Body of pancreas (tissue), 4 donors: ENCODE measurements around the gene DYRK1B. TPM values are rescaled to one million over a fixed set of nuclear protein-coding genes. Genes with fewer than 3 reads are reported as not detected.

ENCODE experiments used
- ATAC-seq: fragments of 150-250 bp; one replicate; pipeline ENCODE4 v1.9.1; 2016
- DNase-seq, 4 donors: peaks; one replicate each; pipeline ENCODE4 v3.0.0-alpha.2; 2019
- H3K27ac ChIP-seq, 4 donors: fragments of 200-600 bp; sonication (generic); 1 replicate in 3 of 4; 2 replicates in 1 of 4; pipeline versions ENCODE4 v1.5.1 to v1.6.1; 2016 to 2019; ENCODE audit warnings: mild to moderate bottlenecking in 1 of 4, mixed read lengths in 1 of 4, moderate library complexity in 1 of 4
- H3K27me3 ChIP-seq, 2 donors: fragments of 200-600 bp; sonication (generic); one replicate each; pipeline ENCODE4 v1.6.0; 2016; ENCODE audit warnings: mild to moderate bottlenecking in 1 of 2
- H3K36me3 ChIP-seq, 2 donors: fragments of 200-600 bp; sonication (generic); replicated peaks in 1 of 2; 2 replicates each; pipeline ENCODE4 v1.5.1; 2016; ENCODE audit warnings: low read depth in 2 of 2; ENCODE audit not compliant: insufficient read depth in 1 of 2
- H3K4me1 ChIP-seq: fragments of 200-600 bp; sonication (generic); one replicate; pipeline ENCODE4 v1.6.0; 2016
- H3K4me3 ChIP-seq, 2 donors: fragments of 200-600 bp; sonication (generic); 1 replicate in 1 of 2; 2 replicates in 1 of 2; pipeline ENCODE4 v1.5.1; 2016 to 2019
- H3K9me3 ChIP-seq, 3 donors: fragments of 200-600 bp; sonication (generic); 1 replicate in 2 of 3; 2 replicates in 1 of 3; pipeline ENCODE4 v1.5.1; 2016
- CTCF ChIP-seq, 7 experiments: fragments of 450-650 bp in 4 of 7; fragments of 200-600 bp in 3 of 7; sonication (generic) in 3 of 7; IDR thresholded peaks; one replicate each; pipeline ENCODE4 v1.5.1; 2016 to 2019; ENCODE audit warnings: antibody characterized with exemption in 7 of 7
- POLR2A ChIP-seq, 3 donors: fragments of 450-650 bp; IDR thresholded peaks; one replicate each; pipeline ENCODE4 v1.6.1; 2016; ENCODE audit warnings: antibody characterized with exemption in 3 of 3, mild to moderate bottlenecking in 2 of 3
- WGBS, 2 donors: methylation state at CpG; one replicate each; pipeline ENCODE4 v1.1.5; 2017; 5-methylcytosine and 5-hydroxymethylcytosine counted together
- intact Hi-C: fragments of 100-400 bp; cut with DNase I; formaldehyde crosslinking; loops from one replicate; pipeline ENCODE4 v1.15.1; 2023
- total RNA-seq, 2 donors: library from RNA; depleted of rRNA; stranded (reverse); fragments of >200 nt; gene quantifications; one replicate each; pipeline ENCODE4 v1.1.0, GENCODE V29; 2016

The DYRK1B gene
- total RNA-seq, 2 donors from 2014 or later = 11.9 to 21.1 TPM

GRCh38 chr19:39832341-39833083 lies 1.4 kb downstream of the DYRK1B start:
- ATAC-seq = no peak
- intact Hi-C loops = no loop called here

GRCh38 chr19:39831679-39832078 lies 2.3 kb downstream of the DYRK1B start:
- DNase-seq (no peak), ATAC-seq (no peak)
- no peaks in the 10 kb centered on the region for H3K27me3 ChIP-seq
- H3K27ac ChIP-seq = no peak overlapping the region
- TF ChIP-seq POLR2A (IDR thresholded peaks at IDR 0.05) (no peak), CTCF (IDR thresholded peaks at IDR 0.05) (no peak)
- peaks cover 20% of the 10 kb centered on the region for H3K4me1 ChIP-seq
- peaks cover 11 to 27% of the 10 kb centered on the region in 2 donors for H3K36me3 ChIP-seq
- 86 to 91% methylated on average over 15 to 16 of the region's 16 CpGs for WGBS, 2 donors
- no peaks in the 10 kb centered on the region for H3K9me3 ChIP-seq
- H3K4me3 ChIP-seq = no peak overlapping the region
- intact Hi-C loops = no loop called here

More at GRCh38 chr19:39832341-39833083, 1.4 kb downstream of the DYRK1B start:
- Histone ChIP-seq H3K4me1 (peaks cover 20% of the 10 kb centered on the region), H3K36me3 (peaks cover 14 to 29% of the 10 kb centered on the region in 2 donors), H3K27ac (peak overlapping the region in 3 of 4 donors; percentile 60 to 90 (median 87)), H3K27me3 (no peaks in the 10 kb centered on the region), H3K9me3 (no peaks in the 10 kb centered on the region), H3K4me3 (peak overlapping the region in 1 of 2 donors; percentile 100)
- no peak for DNase-seq
- whole genome bisulfite sequencing, 2 donors = 51 to 60% methylated on average over 5 of the region's 5 CpGs
- TF ChIP-seq POLR2A (IDR thresholded peaks at IDR 0.05) = no peak
- TF ChIP-seq CTCF (IDR thresholded peaks at IDR 0.05) = no peak

- TF ChIP-seq CTCF (IDR thresholded peaks at IDR 0.05) (no peak), POLR2A (IDR thresholded peaks at IDR 0.05) (no peak)
- Histone ChIP-seq H3K27ac (no peak overlapping the region), H3K4me1 (peaks cover 20% of the 10 kb centered on the region), H3K9me3 (no peaks in the 10 kb centered on the region), H3K27me3 (no peaks in the 10 kb centered on the region), H3K36me3 (peaks cover 9 to 22% of the 10 kb centered on the region in 2 donors), H3K4me3 (no peak overlapping the region)
- no peak for ATAC-seq
- intact Hi-C loops = no loop called here
- no peak for DNase-seq
Observed at GRCh38 chr19:39830847-39831246, 3.1 kb downstream of the DYRK1B start.

GRCh38 chr19:39830406-39830805 lies 3.6 kb downstream of the DYRK1B start:
- H3K4me1 ChIP-seq = peaks cover 20% of the 10 kb centered on the region
- no peaks in the 10 kb centered on the region for H3K27me3 ChIP-seq
- intact Hi-C loops = no loop called here
- no peak overlapping the region for H3K27ac ChIP-seq
- ATAC-seq = no peak
- no peaks in the 10 kb centered on the region for H3K9me3 ChIP-seq
- WGBS, 2 donors = 92 to 97% methylated on average over 14 to 18 of the region's 18 CpGs
- TF ChIP-seq POLR2A (IDR thresholded peaks at IDR 0.05) (no peak), CTCF (IDR thresholded peaks at IDR 0.05) (no peak)
- DNase-seq = no peak
- H3K4me3 ChIP-seq = no peak overlapping the region
- H3K36me3 ChIP-seq = peaks cover 9 to 22% of the 10 kb centered on the region in 2 donors
